ENCODE data around the gene TTC28.
"Not testable (repeated sequence)": the region's sequence is repeated elsewhere in the genome, so short reads cannot be mapped to it uniquely, and the experiment has no call there.

The TTC28 gene

DNA sequence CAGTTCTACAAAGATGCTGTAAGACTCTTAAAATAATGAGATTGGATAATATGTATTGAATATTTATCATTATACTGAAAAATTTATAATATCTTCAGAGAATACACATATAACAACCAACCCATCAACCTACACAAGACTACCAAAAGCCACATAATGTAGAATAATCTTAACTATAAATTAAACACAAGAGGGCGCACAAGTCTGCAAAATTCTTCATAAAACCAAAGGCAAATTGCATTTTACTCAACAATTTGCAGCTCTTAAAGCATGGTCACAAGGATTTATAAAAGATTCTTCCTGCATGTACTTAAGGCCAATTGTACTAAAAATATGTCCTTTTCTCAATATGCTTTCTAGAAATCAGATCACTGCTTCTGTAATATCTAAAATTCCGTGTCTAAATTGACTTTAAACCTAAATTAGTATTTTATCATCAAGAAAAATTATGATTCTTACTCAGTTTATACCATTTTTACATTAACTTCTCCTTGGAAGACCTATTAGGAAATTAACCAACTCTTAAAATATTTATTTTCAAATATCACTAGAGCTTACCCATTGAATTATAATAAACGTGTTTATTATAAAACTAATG lies 79.0 kb downstream of the TTC28 start:
- peak; percentile 68 for DNase-seq

DNA sequence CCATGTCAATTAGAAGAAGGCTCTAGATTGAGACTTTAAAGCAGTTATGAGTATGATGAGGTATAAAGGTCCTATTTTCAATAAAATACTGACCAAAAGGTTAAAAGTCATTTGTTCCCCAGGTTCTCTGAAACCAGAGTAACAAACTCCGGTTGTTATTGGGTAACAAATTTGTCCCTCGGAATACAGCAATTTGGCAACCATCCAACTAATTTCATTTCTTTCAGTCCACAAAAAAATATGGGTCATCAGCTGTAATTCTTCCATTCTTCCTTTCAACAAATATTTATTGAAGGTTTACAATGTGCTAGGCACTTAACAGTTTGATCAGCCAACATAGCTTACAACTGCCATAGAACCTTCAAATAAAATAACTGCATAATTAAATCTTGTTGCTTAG lies 79.9 kb downstream of the TTC28 start:
- DNase-seq: no peak

DNA sequence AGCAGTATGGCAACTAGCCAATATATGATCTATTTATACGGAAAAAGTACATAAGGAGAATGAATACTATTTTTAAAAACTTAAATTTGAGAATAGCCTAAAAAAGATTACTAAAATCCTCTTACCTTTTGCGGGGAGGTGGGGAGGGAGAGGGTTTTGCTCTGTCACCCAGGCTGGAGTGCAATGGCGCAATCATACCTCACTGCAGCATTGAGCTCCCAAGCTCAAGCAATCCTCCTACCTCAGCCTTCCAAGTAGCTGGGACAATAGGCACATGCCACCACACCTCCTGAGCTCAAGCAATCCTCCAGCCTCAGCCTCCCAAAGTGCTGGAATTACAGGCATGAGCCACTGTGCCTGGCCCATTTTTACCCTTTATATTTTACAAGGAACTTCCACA lies 82.0 kb downstream of the TTC28 start:
- no peak for DNase-seq

DNA sequence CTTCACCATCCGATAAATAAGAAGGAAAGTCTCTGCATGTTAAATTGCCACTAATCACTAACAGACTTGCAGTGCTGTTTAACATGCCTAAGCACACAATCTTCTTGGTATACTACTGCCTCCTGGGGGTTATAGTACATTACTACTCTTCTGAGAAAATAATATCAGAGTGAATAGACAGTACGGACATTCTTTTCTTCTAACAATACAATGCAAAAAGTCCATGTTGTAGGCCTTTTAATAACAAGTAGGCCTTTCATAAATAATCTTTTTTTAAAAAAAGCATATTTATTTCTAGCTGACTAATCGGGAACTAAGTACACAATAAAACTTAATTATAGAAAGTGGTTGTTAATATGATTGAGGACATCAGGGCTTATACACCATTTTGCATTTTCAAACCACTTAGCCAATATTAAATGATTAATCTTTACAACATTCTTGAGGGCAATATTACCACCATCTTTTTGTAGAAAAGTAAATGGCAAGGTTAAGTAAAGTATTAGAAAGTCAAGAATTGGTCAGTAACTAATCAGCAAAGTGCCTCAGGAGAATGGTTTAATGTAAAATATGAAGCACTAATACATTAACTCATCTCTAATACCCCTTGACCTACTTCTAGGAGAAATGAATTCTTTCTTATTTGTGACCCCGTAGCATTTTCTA lies 84.7 kb downstream of the TTC28 start:
- peak; percentile 45 for DNase-seq

DNA sequence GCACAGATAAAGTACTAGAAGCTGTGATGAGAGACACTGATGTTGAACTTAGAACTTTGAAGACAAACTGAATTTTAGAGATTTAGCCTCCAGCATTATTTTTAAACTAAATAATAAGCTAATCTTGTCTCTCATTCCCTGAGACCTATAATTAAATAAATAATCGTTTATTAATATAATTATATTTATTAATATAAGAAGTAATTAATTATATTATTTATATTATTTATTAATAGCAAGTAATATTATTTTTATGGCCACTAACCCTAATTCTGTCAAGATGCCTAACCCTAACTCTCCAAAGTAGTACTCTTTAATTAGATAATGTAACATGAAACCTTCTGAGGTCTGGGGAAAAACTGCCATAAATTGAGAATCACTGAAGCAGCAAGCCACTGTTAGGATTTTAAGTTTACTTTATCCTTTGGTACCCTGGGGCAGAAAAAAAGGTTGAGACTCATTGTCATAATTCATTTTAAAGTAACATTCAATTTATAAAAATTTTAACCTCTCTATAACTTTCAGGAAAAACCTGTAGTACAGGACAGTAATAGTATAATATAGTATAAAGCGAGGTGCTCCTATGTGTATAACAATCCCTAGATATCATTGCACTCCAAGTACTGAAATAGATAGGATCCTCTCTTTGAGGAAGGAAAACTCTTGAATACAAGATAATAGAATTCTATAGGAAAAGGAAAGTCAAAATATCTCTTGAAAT lies 85.4 kb downstream of the TTC28 start:
- no peak for DNase-seq

DNA sequence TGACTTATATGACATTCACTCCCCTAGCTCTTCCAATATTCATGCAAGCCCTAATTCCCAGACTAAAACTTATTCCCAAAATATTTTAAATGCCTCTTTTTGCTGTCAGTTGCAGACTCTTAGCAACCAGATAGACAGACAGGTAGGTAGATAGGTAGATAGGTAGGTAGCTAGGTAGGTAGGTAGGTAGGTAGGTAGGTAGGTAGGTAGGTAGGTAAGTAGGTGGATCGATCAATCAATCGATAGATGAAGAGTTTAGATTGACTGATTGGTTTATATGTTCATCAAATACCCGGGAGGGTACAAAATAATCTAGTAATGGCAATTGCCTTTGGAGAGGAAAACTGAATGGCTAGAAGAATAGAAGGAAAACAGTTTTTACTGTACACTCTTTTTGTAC lies 86.3 kb downstream of the TTC28 start:
- DNase-seq: no peak

DNA sequence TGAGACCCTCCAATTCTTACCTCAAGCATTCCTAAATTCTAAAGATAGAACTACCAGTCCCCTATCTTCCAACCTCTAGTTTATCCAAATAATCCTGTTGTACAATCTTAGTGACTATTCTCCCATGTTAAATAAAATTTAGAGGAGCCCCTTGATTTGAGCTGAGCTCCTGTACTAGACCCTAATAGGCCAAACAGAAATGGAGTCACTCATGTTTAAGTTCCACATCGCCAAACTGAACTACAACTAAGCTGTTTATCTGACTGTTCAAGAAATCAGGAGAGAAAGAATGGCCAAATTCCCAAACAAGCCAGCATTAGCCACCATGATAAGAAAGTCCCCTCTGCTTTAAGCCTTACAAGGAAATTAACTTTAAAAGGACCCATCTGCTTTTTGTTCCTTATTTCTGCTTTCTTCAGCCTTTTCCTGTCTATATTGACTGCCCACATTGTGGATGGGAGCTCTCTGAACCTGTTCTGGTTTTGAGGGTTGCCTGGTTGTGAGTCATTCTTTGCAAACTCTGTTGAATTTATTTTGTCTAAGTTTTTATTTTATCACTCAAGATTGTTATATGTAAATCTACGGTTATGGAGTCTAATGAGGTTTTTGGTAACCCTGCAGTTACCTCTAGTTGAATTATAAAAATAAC lies 90.4 kb downstream of the TTC28 start:
- no peak for DNase-seq

DNA sequence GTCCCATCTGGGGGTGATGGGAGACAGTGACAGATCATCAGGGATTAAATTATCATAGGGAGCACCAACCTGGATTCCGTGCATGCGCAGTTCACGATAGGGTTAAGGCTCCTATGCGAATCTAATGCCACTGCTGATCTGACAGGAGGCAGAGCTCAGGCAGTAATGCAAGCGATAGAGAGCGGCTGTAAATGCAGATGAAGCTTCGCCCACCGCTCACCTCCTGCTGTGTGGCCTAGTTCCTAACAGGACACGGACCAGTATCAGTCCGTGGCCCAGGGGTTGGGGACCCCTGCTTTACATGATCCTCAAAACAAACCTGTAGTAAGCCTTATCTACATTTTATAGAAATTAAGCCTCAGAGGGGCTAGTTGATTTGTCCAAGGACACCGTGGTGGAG lies 94.3 kb downstream of the TTC28 start:
- no peak for DNase-seq

DNA sequence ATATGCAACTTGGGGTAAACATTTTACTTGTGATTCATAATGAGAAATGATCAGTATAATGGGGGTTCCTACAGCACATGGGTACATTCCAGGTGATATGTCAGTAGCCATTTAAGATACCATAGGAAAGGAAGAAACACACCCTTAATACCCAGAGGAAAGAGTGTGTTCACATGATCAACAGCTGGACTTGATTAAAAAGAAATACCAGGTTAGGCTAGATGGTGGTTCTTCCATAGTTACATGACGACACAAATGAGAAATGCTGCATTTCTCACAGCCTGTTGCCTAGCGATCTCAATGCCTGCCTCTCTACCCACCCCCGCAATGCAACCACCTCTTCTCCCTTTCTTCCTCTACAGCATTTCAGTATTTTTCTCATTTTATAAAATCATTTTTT lies 96.8 kb downstream of the TTC28 start:
- no peak for DNase-seq

DNA sequence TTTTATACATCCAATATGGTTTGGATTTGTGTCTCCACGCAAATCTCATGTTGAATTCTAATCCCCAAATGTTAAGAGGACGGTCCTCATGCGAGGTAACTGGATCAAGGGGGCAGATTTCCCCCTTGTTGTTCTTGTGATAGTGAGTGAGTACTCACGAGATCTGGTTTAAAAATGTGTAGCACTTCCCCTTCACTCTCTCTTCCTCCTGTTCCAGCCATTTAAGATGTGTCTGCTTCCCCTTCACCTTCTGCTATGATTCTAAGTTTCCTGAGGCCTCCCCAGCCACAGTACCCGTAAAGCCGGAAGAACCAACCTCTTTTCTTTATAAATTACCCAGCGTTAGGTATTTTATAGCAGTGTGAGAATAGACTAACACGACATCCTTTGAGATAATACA lies 98.6 kb downstream of the TTC28 start:
- no peak for DNase-seq

DNA sequence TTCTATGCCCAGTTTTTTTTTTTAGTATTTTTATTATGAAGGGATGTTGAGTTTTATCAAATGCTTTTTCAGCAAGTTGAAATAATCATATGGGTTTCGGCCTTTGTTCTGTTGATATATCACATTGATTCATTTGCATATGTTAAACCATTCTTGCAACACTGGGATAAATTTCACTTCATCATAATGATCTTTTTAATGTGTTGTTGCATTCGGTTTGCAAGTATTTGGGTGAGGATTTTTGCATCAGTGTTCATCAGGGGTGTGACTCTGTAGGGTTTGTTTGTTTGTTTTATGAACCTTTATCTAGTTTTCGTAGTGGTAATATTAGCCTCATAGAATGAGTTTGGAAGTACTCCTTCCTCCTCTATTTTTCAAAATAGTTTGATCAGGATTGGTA lies 103.5 kb downstream of the TTC28 start:
- no peak for DNase-seq

DNA sequence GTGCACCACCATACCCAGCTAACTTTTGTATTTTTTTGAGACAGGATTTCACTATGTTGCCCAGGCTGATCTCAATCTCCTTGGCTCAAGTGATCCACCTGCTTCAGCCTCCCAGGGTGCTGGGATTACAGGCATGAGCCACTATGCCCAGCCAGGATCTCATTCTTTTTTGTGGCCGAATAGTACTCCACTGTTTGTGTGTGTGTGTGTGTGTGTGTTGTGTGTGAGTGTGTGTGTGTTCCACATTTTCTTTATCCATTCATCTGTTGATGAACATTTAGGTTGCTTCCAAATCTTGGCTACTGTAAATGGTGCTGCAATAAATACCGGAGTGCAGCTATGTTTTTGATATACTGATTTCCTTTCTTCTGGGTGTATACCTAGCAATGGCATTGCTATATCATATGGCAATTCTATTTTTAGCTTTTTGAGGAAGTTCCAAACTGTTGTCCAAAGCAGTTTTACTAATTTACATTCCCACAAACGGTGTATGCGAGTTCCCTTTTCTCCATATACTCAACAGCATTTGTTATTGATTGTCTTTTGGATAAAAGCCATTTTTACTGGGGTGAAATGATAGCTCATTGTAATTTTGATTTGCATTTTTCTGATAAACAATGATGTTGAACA lies 105.4 kb downstream of the TTC28 start:
- no peak for DNase-seq

DNA sequence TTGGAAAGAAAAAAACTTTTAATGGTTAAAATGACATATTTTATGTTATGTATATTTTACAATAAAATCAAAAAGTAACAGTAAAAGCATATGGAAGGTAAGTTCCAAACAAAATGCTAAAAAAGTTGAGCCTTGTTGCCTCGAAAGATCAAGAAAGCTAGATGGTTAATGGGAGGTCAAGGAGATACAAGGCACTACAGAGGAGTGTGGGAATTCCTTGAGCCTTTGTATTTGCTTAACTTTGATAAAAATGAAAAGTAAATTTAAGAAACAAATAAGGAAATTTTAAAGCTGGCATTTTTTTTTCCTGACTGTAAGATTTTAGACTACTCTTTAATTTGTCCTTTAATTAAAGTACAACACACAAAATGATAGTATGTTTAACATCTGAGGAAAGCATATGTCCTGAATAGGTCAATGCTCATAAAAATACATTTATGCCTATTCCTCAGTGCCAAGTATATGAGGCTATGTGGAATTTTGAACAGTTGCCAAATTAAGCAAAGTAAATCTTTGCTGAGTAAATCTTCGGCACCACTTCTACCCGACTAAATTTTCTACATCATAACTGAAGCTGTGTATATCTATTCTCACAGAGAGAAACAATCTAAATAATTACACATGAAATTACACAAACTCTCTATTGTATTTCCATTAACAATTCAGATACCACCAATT lies 108.8 kb downstream of the TTC28 start:
- no peak for DNase-seq

DNA sequence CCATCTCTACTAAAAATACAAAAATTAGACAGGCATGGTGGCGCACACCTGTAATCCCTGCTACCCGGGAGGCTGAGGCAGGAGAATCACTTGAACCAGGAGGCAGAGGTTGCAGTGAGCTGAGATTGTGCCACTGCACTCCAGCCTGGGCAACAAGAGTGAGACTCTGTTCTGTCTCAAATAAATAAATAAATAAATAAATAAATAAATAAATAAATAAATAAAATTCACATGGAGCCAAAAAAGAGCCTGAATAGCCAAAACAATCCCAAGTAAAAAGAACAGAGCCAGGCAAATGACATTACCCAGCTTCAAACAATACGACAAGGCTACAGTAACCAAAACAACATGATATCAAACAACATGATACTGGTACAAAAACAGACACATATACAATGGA lies 110.7 kb downstream of the TTC28 start:
- not testable (repeated sequence) for DNase-seq

DNA sequence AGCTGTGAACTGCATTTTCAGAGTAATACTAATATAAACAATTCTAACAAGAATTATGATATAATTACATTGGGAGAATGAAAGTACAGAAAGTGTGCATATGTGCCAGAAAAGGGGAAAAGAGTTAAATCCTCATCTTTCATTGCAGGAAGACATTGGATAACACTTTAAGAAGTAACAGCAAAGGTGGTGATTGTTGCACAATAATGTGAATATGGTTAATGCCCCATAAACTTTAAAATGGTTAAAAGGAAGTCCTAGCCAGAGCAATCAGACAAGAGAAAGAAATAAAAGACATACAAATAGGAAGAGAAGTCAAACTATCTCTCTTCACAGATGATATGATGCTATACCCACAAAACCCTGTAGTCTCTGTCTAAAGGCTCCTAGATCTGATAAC lies 111.5 kb downstream of the TTC28 start:
- no peak for DNase-seq

DNA sequence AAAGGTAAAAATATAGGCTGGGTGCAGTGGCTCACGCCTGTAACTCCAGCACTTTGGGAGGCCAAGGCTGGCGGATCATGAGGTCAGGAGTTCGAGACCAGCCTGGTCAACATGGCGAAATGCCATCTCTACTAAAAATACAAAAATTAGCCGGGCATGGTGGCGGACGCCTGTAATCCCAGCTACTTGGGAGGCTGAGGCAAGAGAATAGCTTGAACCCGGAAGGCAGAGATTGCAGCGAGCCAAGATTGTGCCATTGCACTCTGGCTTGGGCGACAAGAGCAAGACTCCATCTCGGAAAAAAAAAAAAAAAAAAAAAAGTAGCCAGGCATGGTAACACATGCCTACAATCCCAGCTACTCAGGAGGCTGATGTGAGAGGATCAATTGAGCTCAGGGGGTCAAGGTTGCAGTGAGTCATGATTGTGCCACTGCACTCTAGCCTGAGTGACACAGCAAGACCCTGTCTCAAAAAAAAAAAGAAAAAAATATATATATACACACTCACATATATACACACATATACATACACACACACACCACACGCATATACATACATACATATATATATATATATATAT lies 112.6 kb downstream of the TTC28 start:
- DNase-seq: not testable (repeated sequence)

DNA sequence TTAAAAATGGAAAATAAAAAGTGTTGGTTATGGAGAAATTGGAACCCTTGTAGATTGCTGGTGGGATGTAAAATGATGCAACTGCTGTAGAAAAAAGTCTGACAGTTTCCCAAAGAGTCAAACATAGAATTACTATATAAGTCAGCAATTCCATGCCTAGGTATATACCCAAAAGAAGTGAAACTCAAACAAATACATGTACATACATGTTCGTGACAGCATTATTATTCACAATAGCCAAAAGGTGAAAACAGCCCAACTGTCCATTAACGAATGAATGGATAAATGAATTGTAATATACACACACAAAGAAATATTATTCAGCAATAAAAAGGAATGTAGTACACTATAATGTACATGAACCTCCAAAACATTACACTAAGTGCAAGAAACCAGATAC lies 116.0 kb downstream of the TTC28 start:
- no peak for DNase-seq

DNA sequence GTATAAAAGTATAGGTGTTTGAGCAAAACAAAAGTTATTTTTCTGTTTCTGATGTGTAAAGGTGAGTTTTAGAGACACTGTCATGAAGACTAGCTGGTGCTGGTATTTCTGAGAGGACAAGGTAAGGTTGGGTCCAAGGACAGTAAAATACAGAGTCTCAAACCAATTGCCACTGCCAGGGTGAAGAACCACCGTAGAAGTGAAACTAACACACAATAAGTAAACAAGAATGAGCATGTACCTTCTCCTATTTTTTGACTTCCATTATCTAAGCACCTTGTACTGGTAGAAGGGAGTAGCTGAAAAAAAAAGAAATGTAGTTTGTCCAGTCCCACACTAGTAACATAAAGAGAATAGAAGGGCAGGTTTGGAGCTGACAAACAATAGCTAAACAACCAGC lies 117.3 kb downstream of the TTC28 start:
- DNase-seq: no peak

DNA sequence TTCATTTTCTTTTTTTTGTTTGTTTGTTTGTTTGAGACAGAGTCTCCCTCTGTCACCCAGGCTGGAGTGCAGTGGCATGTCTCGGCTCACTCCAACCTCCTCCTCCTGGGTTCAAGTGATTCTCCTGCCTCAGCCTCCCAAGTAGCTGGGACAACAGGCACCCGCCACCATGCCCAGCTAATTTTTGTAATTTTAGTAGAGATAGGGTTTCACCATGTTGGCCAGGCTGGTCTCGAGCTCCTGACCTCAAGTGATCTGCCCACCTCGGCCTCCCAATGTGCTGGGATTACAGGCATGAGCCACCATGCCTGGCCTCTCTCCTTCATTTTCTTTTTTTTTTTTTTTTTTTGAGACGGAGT lies 118.9 kb downstream of the TTC28 start:
- DNase-seq: not testable (repeated sequence)

DNA sequence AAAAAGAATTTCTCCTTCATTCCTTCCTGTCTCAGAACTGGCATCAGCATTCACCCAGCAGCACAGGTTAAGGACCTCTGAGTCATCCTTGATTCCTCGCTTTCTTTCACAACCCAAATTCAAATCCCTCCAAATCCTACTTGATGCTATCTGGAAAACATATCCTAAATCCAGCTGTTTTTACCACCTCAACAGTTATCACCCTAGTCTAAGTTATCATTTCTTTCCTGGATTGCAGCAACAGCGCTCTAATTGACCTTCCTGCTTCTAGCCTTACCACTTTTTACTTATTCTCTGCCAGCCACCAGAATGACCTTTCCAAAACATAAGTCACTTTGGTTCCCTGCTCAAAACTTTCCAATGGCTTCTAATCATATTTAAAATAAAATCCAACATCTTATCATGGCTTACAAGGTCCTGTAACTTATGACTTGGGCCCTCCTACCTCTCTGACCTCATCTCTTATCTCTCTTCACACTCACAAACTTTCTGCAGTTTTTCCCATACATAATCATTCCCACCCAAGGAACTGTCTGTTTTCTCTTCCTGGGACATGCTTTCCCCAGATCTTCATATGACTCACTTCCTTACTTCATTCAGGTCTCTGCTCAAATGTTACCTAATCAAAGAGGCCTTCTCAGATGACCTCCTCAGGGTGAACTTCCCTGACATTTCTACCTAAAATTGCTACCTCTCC lies 119.4 kb downstream of the TTC28 start:
- DNase-seq: no peak

DNA sequence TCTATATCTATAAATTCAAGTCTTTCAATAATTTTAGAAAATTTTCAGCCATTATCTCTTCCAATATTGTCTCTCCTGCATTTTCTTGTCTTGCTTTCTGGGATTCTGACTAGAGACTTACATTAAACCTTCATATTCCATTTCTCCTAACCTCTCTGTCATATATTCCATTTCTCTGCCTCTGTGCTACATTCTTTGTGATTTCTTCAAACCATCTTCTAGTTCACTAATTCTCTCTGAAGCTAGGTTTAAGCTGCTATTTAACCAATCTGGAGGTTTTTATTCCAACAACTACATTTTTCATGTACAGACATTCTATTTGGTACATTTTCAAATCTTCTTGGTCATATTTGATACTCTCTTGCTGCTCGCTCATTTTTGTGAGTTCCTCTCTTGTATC lies 122.5 kb downstream of the TTC28 start:
- no peak for DNase-seq

All from CD4-positive, alpha-beta T cell treated with Interleukin-17A for 1 hour (primary cell).